IMR-90 (cell line): ENCODE results near the gene KNTC1. TPM values are rescaled to one million over a fixed set of nuclear protein-coding genes. Genes with fewer than 3 reads are reported as not detected.

Source experiments
- ATAC-seq: fragments of 200-7000 bp; cut with Tn5 transposase; 2 replicates; pipeline ENCODE4 v1.9.1; 2020; ENCODE audit warnings: low read depth, mild to moderate bottlenecking, moderate library complexity
- BruUV-seq: library from RNA; stranded (reverse); fragments of 400-500 nt; replicated peaks from 2 replicates; lab custom pipeline; 2021; lab: Mats Ljungman, UMichigan
- CTCF ChIA-PET: fragments of 300-600 bp; formaldehyde crosslinking; extraction: SDS; loops from one replicate; lab custom pipeline; 2021; ENCODE audit warnings: antibody characterized with exemption; lab: Yijun Ruan, JAX
- POLR2A ChIA-PET: fragments of 300-600 bp; sonication (Branson Sonifier 250); formaldehyde crosslinking; loops from one replicate; lab custom pipeline; 2022; ENCODE audit warnings: antibody characterized with exemption; ENCODE audit not compliant: unreplicated experiment; lab: Charles Lee
- DNase-seq: peaks from one replicate; pipeline ENCODE4 v3.0.0; 2013
- H2AFZ ChIP-seq: replicated peaks from 2 replicates; pipeline ENCODE3; 2013; ENCODE audit warnings: low read length, mild to moderate bottlenecking; ENCODE audit not compliant: poor library complexity
- H2AK5ac ChIP-seq: 2 replicates; pipeline ENCODE4 v1.6.1; 2013; ENCODE audit warnings: low read depth, low read length, inconsistent platforms
- H2AK9ac ChIP-seq: replicated peaks from 2 replicates; pipeline ENCODE3; 2013; ENCODE audit warnings: mild to moderate bottlenecking, low read depth, low read length, moderate library complexity; ENCODE audit not compliant: poor library complexity
- H2BK120ac ChIP-seq: 2 replicates; pipeline ENCODE4 v1.6.1; 2013; ENCODE audit warnings: low read depth, low read length, inconsistent platforms
- H2BK15ac ChIP-seq: 3 replicates; pipeline ENCODE4 v1.6.1; 2013; ENCODE audit warnings: low read depth, low read length, inconsistent platforms
- H2BK20ac ChIP-seq: 2 replicates; pipeline ENCODE4 v1.6.1; 2013; ENCODE audit warnings: low read depth, mild to moderate bottlenecking, inconsistent platforms, low read length, moderate library complexity
- H2BK5ac ChIP-seq: 2 replicates; pipeline ENCODE4 v1.6.1; 2013; ENCODE audit warnings: mild to moderate bottlenecking, low read depth, low read length, inconsistent platforms; ENCODE audit not compliant: poor library complexity, severe bottlenecking
- H3K14ac ChIP-seq: replicated peaks from 2 replicates; pipeline ENCODE4 v1.6.1; 2013; ENCODE audit warnings: low read depth, low read length, inconsistent platforms
- H3K18ac ChIP-seq: 2 replicates; pipeline ENCODE4 v1.6.1; 2013; ENCODE audit warnings: low read depth, low read length, control low read depth
- H3K23ac ChIP-seq: 2 replicates; pipeline ENCODE4 v1.6.1; 2013; ENCODE audit warnings: low read depth, low read length, inconsistent platforms
- H3K27ac ChIP-seq: 2 replicates; pipeline ENCODE4 v1.5.1; 2013; ENCODE audit warnings: mild to moderate bottlenecking, control low read depth, low read length; ENCODE audit not compliant: insufficient read depth
- H3K27me3 ChIP-seq: 2 replicates; pipeline ENCODE4 v1.6.1; 2013; ENCODE audit warnings: low read length; ENCODE audit not compliant: control insufficient read depth, insufficient read depth
- H3K36me3 ChIP-seq: 2 replicates; pipeline ENCODE4 v1.6.1; 2013; ENCODE audit warnings: low read length, mixed read lengths; ENCODE audit not compliant: control insufficient read depth, insufficient read depth
- H3K4ac ChIP-seq: 2 replicates; pipeline ENCODE4 v1.6.1; 2013; ENCODE audit warnings: low read depth, low read length, inconsistent platforms
- H3K4me1 ChIP-seq: 2 replicates; pipeline ENCODE4 v1.6.1; 2013; ENCODE audit warnings: low read length, mixed read lengths; ENCODE audit not compliant: control insufficient read depth, insufficient read depth
- H3K4me2 ChIP-seq: 2 replicates; pipeline ENCODE4 v1.6.1; 2013; ENCODE audit warnings: low read depth, mild to moderate bottlenecking, control low read depth, low read length, moderate library complexity
- H3K4me3 ChIP-seq: 2 replicates; pipeline ENCODE4 v1.5.1; 2013; ENCODE audit warnings: low read depth, mild to moderate bottlenecking, control low read depth, low read length, moderate library complexity; ENCODE audit not compliant: insufficient read depth
- H3K56ac ChIP-seq: 2 replicates; pipeline ENCODE4 v1.6.1; 2013; ENCODE audit warnings: low read length, inconsistent platforms; ENCODE audit not compliant: insufficient read depth; ENCODE audit errors: extremely low read depth
- H3K79me1 ChIP-seq, 2 experiments: 2 replicates each; pipeline ENCODE4 v1.6.1; 2013; ENCODE audit warnings: low read length in 2 of 2, inconsistent platforms in 1 of 2, low read depth in 1 of 2
- H3K9ac ChIP-seq: 2 replicates; pipeline ENCODE4 v1.6.1; 2013; ENCODE audit warnings: low read depth, low read length, control low read depth
- H3K9me1 ChIP-seq: 2 replicates; pipeline ENCODE4 v1.6.1; 2013; ENCODE audit warnings: low read length, inconsistent platforms; ENCODE audit not compliant: insufficient read depth
- H3K9me3 ChIP-seq: 2 replicates; pipeline ENCODE4 v1.6.1; 2013; ENCODE audit warnings: low read length; ENCODE audit not compliant: control insufficient read depth, insufficient read depth
- H4K20me1 ChIP-seq: 2 replicates; pipeline ENCODE4 v1.6.1; 2013; ENCODE audit warnings: low read length, inconsistent platforms; ENCODE audit not compliant: insufficient read depth
- H4K5ac ChIP-seq: 2 replicates; pipeline ENCODE4 v1.6.1; 2013; ENCODE audit warnings: mild to moderate bottlenecking, low read depth, low read length, control low read depth
- H4K8ac ChIP-seq, 2 experiments: 2 replicates each; pipeline ENCODE4 v1.6.1; 2013; ENCODE audit warnings: low read depth in 2 of 2, low read length in 2 of 2, control low read depth in 1 of 2, inconsistent platforms in 1 of 2
- H4K91ac ChIP-seq: 2 replicates; pipeline ENCODE4 v1.6.1; 2013; ENCODE audit warnings: low read depth, low read length, inconsistent platforms; ENCODE audit not compliant: insufficient read depth
- BHLHE40 ChIP-seq: fragments of 150-350 bp; IDR thresholded peaks from 2 replicates; pipeline ENCODE4 v1.6.1; 2016; ENCODE audit warnings: mild to moderate bottlenecking, low read depth, low read length
- CHD1 ChIP-seq: IDR thresholded peaks from 2 replicates; pipeline ENCODE4 v1.6.1; 2012; ENCODE audit warnings: low read depth, low read length, improper control_type of control experiment
- FOS ChIP-seq: fragments of 150-350 bp; IDR thresholded peaks from 2 replicates; pipeline ENCODE4 v1.6.1; 2016; ENCODE audit warnings: low read depth, low read length
- MAFK ChIP-seq: IDR thresholded peaks from 2 replicates; pipeline ENCODE4 v1.6.1; 2012; ENCODE audit warnings: low read depth, low read length, improper control_type of control experiment
- MAZ ChIP-seq: IDR thresholded peaks from 2 replicates; pipeline ENCODE4 v1.6.1; 2012; ENCODE audit warnings: low read depth, mild to moderate bottlenecking, low read length, improper control_type of control experiment, moderate library complexity, borderline replicate concordance
- MXI1 ChIP-seq: IDR thresholded peaks from 2 replicates; pipeline ENCODE4 v1.6.1; 2012; ENCODE audit warnings: low read depth, mild to moderate bottlenecking, low read length, moderate library complexity, borderline replicate concordance
- NFE2L2 ChIP-seq: fragments of 150-350 bp; IDR thresholded peaks from 2 replicates; pipeline ENCODE4 v1.6.1; 2016; ENCODE audit warnings: low read depth, mild to moderate bottlenecking, low read length
- POLR2A ChIP-seq: IDR thresholded peaks from 2 replicates; pipeline ENCODE4 v1.6.1; 2012; ENCODE audit warnings: mild to moderate bottlenecking, low read depth, low read length
- RAD21 ChIP-seq: IDR thresholded peaks from 2 replicates; pipeline ENCODE4 v1.6.1; 2012; ENCODE audit warnings: low read length, improper control_type of control experiment
- RCOR1 ChIP-seq: IDR thresholded peaks from 2 replicates; pipeline ENCODE4 v1.6.1; 2012; ENCODE audit warnings: mild to moderate bottlenecking, low read length, improper control_type of control experiment; ENCODE audit not compliant: insufficient replicate concordance
- RFX5 ChIP-seq: IDR thresholded peaks from 2 replicates; pipeline ENCODE4 v1.8.0; 2012; ENCODE audit warnings: low read depth, mild to moderate bottlenecking, low read length, moderate library complexity
- WGBS, 2 experiments: methylation state at CpG; one replicate each; pipeline versions ENCODE4 v1.1.5 to v1.1.7; 2013; ENCODE audit warnings: missing lambda C conversion rate in 2 of 2; ENCODE audit not compliant: insufficient read length in 1 of 2; ENCODE audit errors: extremely low coverage in 2 of 2; 5-methylcytosine and 5-hydroxymethylcytosine counted together
- dilution Hi-C: fragments of 300-500 bp; cut with HindIII; formaldehyde crosslinking; loops from one replicate; pipeline ENCODE4 v1.14.3; 2018; ENCODE audit warnings: low sequenced_read_pairs; ENCODE audit not compliant: unreplicated experiment
- in situ Hi-C: fragments of 300-500 bp; cut with MboI; formaldehyde crosslinking; loops from 3 replicates; pipeline ENCODE4 v1.14.3; 2019; ENCODE audit warnings: low sequenced_read_pairs, inconsistent platforms, mixed read lengths
- intact Hi-C: fragments of 100-400 bp; cut with micrococcal nuclease; formaldehyde crosslinking; loops from 2 replicates; pipeline ENCODE4 v1.10.0; 2022
- polyA plus RNA-seq, 3 experiments: library from polyadenylated mRNA; depleted of rRNA; stranded (reverse); fragments of >200 nt; gene quantifications; 2 replicates each; pipeline ENCODE4 v1.2.3, GENCODE V29; 2012; ENCODE audit warnings: low replicate concordance in 1 of 3
- total RNA-seq: library from RNA; depleted of rRNA; stranded (reverse); fragments of >200 nt; gene quantifications from 2 replicates; pipeline ENCODE4 v1.2.3, GENCODE V29; 2012
- TF ChIP-seq, protein P1 (sequence below): conservative IDR thresholded peaks from 2 replicates; pipeline ENCODE4 v1.5.1; 2012; ENCODE audit warnings: mild to moderate bottlenecking, low read depth, low read length, improper control_type of control experiment
- TF ChIP-seq, protein P2 (sequence below): fragments of 150-350 bp; IDR thresholded peaks from 2 replicates; pipeline ENCODE4 v1.6.1; 2017; ENCODE audit warnings: mild to moderate bottlenecking, antibody characterized with exemption, low read length, low read depth
- TF ChIP-seq, protein P3 (sequence below): fragments of 150-350 bp; IDR thresholded peaks from 2 replicates; pipeline ENCODE4 v1.6.1; 2016; ENCODE audit warnings: low read depth, mild to moderate bottlenecking, low read length, moderate library complexity, borderline replicate concordance

Gene KNTC1
- total and polyA plus RNA-seq, 2 of the 4 experiments (the other 2 are of a cell fraction) = 16.6 to 23.7 TPM

DNA sequence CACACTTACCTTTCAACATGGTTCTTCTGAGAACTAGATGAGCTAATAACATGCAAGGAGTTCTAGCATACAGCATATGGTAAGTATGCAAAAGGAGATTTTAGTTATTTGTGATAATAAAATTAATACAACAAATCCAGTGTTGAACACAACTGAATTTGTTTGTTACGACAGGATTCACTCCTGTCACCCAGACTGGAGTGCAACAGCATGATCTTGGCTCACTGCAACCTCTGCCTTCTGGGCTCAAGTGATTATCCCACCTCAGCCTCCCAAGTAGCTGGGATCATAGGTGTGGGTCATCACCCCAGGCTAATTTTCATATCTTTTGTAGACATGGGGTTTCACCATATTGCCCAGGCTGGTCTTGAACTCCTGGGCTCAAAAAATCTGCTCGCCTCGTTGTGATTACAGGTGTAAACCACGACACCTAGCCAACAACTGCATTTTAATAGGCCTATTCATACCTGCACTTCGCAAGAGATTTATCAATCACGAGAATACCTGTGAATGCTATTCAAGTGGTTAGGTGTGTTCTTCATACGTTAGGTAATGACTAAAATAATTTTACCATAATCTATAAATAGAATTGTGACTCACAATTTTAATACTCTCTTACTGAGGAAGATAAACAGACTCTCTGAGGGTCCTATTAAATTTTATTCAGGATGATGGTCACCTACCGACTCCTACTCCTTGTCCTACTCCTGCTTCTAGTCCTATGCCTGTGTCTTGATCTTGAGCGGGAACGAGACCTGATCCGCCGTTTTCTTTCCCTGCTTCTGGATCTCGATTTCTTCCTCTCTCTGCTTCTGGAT, 10.3 kb upstream of the KNTC1 start:
- Histone ChIP-seq H2BK20ac (no peak overlapping the region), H3K56ac (no peak overlapping the region), H2AK5ac (no peak overlapping the region), H3K23ac (no peak overlapping the region), H2AFZ (no peak overlapping the region), H3K18ac (no peak overlapping the region), H3K79me1 (peaks cover 35 to 61% of the 10 kb centered on the region in 2 experiments), H2BK120ac (no peak overlapping the region), H3K27me3 (no peaks in the 10 kb centered on the region), H3K27ac (no peak overlapping the region), H3K9me1 (peaks cover 3% of the 10 kb centered on the region), H4K91ac (no peak overlapping the region), H3K4me3 (no peak overlapping the region), H3K9me3 (0 out of 2 replicates have a peak, but pooled peaks cover 2% of the 10 kb centered on the region), H3K4me2 (no peak overlapping the region), H2BK15ac (no peak overlapping the region), H2AK9ac (no peak overlapping the region), H2BK5ac (no peak overlapping the region), H3K4ac (no peak overlapping the region), H3K4me1 (peaks cover 6% of the 10 kb centered on the region; the same call in 1 of the 2 replicates), H3K14ac (no peak overlapping the region), H4K20me1 (peaks cover 79% of the 10 kb centered on the region), H4K5ac (no peak overlapping the region), H4K8ac (no peak overlapping the region), H3K36me3 (peaks cover 65% of the 10 kb centered on the region), H3K9ac (no peak overlapping the region)
- DNase-seq (no peak), ATAC-seq (no peak)
- POLR2A ChIA-PET = no interaction called here
- no TSS peak for BruUV-seq
- intact Hi-C loops (no loop called here), in situ Hi-C loops (no loop called here), dilution Hi-C loops (no loop called here)
- TF ChIP-seq MXI1 (no peak), MAFK (no peak), RCOR1 (no peak), BHLHE40 (no peak), RAD21 (no peak), CHD1 (no peak), FOS (no peak), MAZ (no peak), POLR2A (no peak), RFX5 (no peak), NFE2L2 (no peak)
- TF ChIP-seq, protein P1, sequence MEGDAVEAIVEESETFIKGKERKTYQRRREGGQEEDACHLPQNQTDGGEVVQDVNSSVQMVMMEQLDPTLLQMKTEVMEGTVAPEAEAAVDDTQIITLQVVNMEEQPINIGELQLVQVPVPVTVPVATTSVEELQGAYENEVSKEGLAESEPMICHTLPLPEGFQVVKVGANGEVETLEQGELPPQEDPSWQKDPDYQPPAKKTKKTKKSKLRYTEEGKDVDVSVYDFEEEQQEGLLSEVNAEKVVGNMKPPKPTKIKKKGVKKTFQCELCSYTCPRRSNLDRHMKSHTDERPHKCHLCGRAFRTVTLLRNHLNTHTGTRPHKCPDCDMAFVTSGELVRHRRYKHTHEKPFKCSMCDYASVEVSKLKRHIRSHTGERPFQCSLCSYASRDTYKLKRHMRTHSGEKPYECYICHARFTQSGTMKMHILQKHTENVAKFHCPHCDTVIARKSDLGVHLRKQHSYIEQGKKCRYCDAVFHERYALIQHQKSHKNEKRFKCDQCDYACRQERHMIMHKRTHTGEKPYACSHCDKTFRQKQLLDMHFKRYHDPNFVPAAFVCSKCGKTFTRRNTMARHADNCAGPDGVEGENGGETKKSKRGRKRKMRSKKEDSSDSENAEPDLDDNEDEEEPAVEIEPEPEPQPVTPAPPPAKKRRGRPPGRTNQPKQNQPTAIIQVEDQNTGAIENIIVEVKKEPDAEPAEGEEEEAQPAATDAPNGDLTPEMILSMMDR = no peak
- TF ChIP-seq, protein P2, sequence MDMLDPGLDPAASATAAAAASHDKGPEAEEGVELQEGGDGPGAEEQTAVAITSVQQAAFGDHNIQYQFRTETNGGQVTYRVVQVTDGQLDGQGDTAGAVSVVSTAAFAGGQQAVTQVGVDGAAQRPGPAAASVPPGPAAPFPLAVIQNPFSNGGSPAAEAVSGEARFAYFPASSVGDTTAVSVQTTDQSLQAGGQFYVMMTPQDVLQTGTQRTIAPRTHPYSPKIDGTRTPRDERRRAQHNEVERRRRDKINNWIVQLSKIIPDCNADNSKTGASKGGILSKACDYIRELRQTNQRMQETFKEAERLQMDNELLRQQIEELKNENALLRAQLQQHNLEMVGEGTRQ = no peak
- TF ChIP-seq, protein P3, sequence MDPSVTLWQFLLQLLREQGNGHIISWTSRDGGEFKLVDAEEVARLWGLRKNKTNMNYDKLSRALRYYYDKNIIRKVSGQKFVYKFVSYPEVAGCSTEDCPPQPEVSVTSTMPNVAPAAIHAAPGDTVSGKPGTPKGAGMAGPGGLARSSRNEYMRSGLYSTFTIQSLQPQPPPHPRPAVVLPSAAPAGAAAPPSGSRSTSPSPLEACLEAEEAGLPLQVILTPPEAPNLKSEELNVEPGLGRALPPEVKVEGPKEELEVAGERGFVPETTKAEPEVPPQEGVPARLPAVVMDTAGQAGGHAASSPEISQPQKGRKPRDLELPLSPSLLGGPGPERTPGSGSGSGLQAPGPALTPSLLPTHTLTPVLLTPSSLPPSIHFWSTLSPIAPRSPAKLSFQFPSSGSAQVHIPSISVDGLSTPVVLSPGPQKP = no peak
- CTCF ChIA-PET = interaction anchor here (0.5 kb wide), 1 partner anchor 144 kb away, joined by 3 read pairs; no protein-coding TSS in a partner anchor
- 99% methylated on average over 8 of the region's 13 CpGs; no CpG with 5 or more reads in 1 of the 2 experiments for WGBS, 2 experiments
